KOPT-K1 (cell line): ENCODE measurements around the gene GGT7.
"Not testable (repeated sequence)": the region's sequence is repeated elsewhere in the genome, so short reads cannot be mapped to it uniquely, and the experiment has no call there.

Experiments
- H3K27ac ChIP-seq: fragments of 200-600 bp; sonication (generic); 2 replicates; pipeline ENCODE4 v1.5.1; 2016; ENCODE audit warnings: antibody characterized with exemption, mild to moderate bottlenecking, low read depth, low read length; ENCODE audit not compliant: poor library complexity, severe bottlenecking
- H3K36me3 ChIP-seq: fragments of 200-600 bp; sonication (generic); 2 replicates; pipeline ENCODE4 v1.5.1; 2017; ENCODE audit warnings: antibody characterized with exemption, mild to moderate bottlenecking, low read length, moderate library complexity; ENCODE audit not compliant: insufficient read depth
- H3K9me3 ChIP-seq: fragments of 200-600 bp; sonication (generic); 2 replicates; pipeline ENCODE4 v1.5.1; 2017; ENCODE audit warnings: antibody characterized with exemption, low read length, mild to moderate bottlenecking; ENCODE audit not compliant: insufficient read depth, poor library complexity, severe bottlenecking

Gene GGT7, protein sequence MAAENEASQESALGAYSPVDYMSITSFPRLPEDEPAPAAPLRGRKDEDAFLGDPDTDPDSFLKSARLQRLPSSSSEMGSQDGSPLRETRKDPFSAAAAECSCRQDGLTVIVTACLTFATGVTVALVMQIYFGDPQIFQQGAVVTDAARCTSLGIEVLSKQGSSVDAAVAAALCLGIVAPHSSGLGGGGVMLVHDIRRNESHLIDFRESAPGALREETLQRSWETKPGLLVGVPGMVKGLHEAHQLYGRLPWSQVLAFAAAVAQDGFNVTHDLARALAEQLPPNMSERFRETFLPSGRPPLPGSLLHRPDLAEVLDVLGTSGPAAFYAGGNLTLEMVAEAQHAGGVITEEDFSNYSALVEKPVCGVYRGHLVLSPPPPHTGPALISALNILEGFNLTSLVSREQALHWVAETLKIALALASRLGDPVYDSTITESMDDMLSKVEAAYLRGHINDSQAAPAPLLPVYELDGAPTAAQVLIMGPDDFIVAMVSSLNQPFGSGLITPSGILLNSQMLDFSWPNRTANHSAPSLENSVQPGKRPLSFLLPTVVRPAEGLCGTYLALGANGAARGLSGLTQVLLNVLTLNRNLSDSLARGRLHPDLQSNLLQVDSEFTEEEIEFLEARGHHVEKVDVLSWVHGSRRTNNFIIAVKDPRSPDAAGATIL

DNA sequence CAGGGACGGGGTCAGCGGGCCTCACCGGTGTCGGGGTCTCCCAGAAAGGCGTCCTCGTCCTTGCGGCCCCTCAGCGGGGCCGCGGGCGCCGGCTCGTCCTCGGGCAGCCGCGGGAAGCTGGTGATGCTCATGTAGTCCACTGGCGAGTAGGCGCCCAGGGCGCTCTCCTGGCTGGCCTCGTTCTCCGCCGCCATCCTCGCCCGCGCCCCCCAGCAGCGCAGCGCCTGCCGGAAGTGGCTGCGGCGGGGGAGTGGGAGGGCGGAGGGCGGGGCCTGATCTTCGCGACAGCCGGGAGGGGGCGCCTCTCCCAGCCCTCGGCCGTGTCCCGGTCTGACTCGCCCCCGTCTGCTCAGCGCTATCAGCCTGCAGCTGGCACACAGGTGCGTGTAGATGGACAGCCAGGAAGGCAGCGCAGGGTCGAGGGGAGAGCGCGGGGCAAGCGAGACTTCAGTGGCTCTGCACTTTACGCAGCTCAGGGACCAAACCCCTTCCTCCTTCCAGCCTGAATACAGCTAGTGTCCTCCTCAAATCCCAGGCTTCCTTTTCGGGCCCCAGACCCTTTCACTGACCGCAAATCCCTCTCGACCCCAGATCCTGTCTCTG is at the start of gene GGT7:
TSS of gene GGT7 (minus strand) at position 235 of the 603 bp plus-strand sequence. CDS start at position 194, 41 bp downstream.
- peak within 1 kb of the TSS; percentile 43 for H3K27ac ChIP-seq
- H3K9me3 ChIP-seq: no peaks in the 10 kb centered on the region
- H3K36me3 ChIP-seq: no peaks in the 10 kb centered on the region

DNA sequence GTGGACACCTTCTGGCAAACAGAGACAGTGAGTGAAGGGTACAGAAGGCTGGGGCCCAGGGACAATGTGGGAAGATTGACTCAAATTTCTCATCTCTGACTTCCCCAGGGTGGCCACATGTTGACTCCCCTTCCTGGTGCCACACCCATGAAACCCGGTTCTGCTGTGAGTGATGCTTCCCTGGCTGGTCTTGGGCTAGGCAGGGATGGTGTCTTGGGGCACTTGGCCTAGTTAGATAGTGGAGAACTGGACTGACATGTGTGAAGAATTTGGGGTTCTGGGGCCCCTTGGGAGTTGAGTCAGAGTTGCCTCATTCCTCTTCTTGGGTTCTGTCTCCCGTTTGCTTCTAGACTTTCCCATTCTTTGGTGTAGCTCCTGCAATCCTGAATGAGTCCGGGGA is 48.8 kb upstream of the GGT7 start:
- H3K36me3 ChIP-seq: no peaks in the 10 kb centered on the region

DNA sequence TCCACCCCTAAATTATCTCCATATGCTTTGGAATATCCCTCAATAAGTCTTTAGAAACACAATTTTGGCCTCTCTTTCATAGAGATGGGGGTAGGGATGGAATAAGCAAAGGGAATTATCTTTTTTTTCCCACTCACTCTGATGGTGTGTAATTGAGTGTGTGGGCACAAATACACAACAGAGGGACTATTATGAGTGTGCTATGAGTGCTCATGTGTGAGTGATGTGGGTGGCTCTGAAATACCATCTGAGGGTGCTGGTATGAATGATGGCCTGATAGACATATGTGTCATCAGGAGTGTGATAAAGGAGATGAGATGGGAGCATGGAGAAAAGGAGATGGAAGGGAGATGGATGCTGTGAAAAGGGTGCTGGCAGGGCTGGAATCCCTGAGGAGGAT is 47.4 kb upstream of the GGT7 start:
- H3K9me3 ChIP-seq: no peaks in the 10 kb centered on the region
- no peaks in the 10 kb centered on the region for H3K36me3 ChIP-seq

More for the DNA sequence above, 48.8 kb upstream of the GGT7 start:
- Histone ChIP-seq H3K27ac (no peak overlapping the region), H3K9me3 (no peaks in the 10 kb centered on the region)

DNA sequence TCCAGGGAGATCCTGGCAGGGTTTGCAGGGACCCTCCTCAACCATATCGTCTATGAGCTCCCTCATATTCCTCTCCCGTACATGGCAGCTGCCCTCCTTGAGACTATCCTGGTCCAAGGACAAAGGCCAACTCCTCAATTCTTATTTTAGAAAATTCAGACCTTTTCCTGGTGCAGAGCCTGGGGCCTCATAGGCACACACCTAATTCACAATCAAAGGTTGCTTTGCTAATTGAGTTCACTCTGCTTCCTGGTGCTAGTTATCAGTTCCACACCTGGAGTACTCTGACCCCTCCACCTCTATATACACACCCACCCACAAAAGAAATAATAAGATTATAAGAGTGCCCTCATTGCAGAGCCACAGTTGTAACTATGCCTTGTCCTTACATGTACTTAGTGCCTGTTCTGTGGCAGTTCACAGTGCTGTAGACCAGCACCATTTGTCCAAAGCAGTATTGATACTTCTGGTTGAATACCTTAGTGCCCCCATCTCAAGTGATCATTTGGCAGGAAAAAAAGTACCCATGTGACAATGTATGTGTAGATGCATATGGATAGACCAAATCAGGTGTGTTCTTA is 44.2 kb upstream of the GGT7 start:
- Histone ChIP-seq H3K27ac (no peak overlapping the region), H3K36me3 (no peaks in the 10 kb centered on the region), H3K9me3 (no peaks in the 10 kb centered on the region)

More for the DNA sequence above, 47.4 kb upstream of the GGT7 start:
- no peak overlapping the region for H3K27ac ChIP-seq

DNA sequence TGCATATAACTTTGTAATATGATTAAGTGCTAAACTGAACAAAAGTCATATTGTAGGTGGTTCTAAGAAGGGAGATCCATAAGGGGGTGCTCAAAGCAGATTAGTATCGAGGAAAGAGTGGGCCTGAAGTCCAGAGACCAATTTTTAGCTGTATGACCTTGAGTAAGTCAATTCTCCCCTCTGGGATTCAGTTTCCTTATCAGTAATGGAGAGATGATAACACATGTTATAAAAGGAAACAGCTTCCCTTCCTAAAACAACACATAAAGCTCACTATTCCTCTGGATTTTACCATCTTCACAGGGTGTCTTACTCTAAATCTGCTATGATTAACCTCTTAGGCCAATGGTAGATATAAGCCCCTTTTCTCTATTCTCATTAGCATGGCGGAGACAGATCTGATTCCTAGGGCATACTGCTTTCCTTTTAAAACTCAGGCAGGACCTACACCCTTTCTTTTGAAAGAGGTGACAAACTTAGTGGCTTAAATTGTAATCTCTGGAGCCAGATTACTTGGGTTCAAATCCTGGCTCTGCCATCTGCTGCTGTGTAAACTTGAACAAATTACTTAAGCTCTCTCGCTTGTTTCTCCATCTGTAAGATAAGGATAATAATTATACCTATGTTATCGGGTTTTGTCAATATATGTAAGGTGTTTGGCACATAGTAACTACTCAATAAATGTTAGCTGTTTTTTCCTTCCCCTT is 43.2 kb upstream of the GGT7 start:
- no peaks in the 10 kb centered on the region for H3K36me3 ChIP-seq
- no peak overlapping the region for H3K27ac ChIP-seq
- H3K9me3 ChIP-seq: no peaks in the 10 kb centered on the region

DNA sequence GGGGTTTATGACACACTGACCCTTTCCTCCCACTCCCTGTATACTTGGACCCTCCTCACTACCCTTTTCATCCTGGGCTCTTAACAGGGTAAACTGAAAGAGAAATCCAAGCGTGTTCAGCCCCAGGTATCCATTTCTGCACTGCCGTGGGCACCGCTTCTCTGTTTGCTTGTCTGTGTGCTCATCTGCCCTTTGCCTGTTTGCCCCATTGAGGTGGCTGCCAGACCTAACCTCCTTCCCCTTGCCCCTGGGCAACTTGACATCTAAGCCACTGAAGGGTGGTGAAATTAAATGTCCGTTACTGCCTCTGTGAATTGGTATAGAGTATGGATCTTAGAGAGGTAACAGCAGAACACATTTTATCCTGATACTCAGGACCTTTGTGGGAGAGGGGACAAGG is 42.5 kb upstream of the GGT7 start:
- H3K36me3 ChIP-seq: no peaks in the 10 kb centered on the region
- no peak overlapping the region for H3K27ac ChIP-seq
- H3K9me3 ChIP-seq: no peaks in the 10 kb centered on the region

DNA sequence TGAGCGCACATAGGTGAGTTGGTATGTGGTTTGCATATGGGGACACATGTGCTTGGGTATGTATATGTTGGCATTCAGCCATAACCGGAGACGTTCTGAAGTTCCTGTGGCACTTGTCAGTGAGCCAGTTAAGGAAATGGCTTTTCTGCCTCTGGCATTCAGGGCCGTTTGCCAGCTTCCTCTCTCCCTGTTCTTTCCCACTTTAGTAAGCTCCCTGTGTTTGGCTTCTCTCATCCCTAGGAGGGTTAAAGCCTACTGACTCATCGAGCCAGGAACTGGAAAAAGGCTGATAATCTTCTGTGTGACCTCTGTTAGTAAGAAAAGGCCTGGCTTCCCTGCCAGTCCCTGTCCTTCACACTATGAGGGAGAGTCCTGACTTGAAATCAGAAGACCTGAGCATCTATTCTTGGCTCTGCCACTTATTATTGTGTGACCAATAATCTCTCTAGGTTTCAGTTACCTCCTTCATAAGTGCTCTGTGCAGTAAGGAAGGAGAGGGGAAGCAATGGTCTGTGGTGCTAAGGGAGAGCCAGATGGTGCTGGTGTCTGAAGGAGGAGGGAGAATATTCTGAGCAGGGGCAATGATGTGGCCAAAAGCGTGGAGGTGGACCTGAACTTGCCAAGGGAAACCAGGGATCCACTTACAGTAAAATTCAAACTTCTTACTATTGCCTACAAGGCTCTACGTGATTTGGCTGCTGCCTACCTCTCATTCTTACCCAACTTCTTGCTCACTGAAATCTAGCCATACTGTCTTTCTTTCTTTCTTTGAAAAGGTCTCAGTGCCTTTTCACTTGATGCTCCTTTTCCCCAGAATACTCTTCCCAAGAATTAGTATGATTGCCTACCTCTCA is 35.2 kb upstream of the GGT7 start:
- no peaks in the 10 kb centered on the region for H3K9me3 ChIP-seq
- no peak overlapping the region for H3K27ac ChIP-seq
- no peaks in the 10 kb centered on the region for H3K36me3 ChIP-seq

DNA sequence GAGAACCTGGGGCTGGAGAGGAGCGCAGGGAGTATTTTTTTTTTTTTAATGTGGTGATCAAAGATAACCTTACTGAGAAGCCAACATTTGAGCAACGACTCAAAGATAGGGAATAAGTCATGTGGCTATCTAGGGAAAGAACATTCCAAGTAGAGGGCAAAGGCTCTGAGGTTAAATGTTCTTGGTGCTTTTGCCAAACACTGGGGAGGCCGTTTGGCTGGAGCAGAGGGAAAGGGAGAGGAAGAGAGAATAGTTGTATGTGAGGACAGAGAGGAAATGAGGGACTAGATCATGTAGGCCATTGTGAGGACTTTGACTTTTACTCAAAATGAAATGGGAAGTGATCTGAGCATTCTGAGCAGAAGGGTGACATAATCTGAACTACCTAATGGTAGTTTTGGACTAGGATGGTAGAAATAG is 31.6 kb upstream of the GGT7 start:
- no peaks in the 10 kb centered on the region for H3K36me3 ChIP-seq
- no peak overlapping the region for H3K27ac ChIP-seq
- H3K9me3 ChIP-seq: no peaks in the 10 kb centered on the region

DNA sequence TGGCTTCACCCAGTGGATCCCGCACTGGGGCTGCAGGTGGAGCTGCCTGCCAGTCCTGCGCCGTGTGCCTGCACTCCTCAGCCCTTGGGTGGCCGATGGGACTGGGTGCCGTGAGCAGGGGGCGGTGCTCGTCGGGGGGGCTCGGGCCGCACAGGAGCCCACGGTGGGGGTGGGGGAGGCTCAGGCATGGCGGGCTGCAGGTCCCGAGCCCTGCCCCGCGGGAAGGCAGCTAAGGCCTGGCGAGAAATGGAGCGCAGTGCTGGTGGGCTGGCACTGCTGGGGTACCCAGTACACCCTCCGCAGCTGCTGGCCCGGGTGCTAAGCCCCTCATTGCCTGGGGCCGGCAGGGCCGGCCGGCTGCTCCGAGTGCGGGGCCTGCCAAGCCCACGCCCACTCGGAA is 26.1 kb upstream of the GGT7 start:
- not testable (repeated sequence) for H3K36me3 ChIP-seq, H3K9me3 ChIP-seq, H3K27ac ChIP-seq

DNA sequence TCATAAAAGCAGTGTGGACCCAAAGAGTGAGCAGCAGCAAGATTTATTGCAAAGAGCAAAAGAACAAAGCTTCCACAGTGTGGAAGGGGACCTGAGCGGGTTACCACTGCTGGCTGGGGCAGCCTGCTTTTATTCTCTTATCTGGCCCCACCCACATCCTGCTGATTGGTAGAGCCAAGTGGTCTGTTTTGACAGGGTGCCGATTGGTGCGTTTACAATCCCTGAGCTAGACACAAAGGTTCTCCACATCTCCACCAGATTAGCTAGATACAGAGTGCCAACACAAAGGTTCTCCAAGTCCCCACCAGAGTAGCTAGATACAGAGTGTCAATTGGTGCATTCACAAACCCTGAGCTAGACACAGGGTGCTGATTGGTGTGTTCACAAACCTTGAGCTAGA is 25.5 kb upstream of the GGT7 start:
- not testable (repeated sequence) for H3K9me3 ChIP-seq, H3K36me3 ChIP-seq

DNA sequence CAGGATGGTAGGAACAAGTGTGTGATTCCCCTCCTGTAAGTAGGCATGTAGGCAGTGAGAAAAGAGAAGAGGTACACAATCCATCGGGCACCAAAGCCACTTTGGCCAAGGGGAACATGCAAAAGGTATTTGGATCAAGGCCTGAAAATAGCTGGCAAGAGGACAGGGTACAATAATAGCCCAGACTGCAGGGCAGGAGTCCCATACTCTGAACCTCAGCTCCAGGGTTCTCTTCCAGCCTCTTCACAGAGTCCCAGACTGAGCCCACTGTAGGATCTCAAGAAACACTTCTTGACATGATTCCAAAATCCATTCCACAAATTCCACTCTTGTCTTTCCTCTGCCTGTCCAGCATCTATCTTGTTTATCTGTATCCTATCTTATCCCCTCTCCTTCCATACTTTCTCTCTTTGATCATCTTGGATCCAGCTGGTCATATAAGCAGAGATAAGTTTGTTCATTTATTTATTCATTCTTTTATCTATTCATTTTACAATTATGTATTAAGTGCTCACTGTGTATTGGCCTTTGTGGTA is 23.5 kb upstream of the GGT7 start:
- Histone ChIP-seq H3K27ac (no peak overlapping the region), H3K9me3 (no peaks in the 10 kb centered on the region), H3K36me3 (no peaks in the 10 kb centered on the region)

More for the DNA sequence above, 25.5 kb upstream of the GGT7 start:
- H3K27ac ChIP-seq: not testable (repeated sequence)

DNA sequence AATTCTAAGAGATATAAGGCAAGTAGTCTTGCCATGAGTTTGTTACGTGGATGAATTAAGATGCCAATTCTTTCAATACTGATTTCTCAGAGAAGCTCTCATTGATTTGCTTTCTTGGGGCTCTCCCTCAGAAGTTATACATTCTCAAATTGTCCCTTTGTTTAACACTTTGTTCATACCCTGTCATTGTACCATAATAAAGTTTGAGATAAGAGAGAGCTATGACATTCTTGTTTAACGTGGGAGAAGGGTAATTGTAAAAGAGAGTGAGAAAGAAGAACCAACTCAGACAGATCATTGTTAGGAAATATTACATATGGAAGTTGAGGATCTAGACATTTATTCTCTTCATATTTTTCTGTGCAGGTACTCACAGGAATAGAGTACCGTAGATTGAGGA is 22.8 kb upstream of the GGT7 start:
- H3K27ac ChIP-seq: no peak overlapping the region
- no peaks in the 10 kb centered on the region for H3K9me3 ChIP-seq
- H3K36me3 ChIP-seq: no peaks in the 10 kb centered on the region

DNA sequence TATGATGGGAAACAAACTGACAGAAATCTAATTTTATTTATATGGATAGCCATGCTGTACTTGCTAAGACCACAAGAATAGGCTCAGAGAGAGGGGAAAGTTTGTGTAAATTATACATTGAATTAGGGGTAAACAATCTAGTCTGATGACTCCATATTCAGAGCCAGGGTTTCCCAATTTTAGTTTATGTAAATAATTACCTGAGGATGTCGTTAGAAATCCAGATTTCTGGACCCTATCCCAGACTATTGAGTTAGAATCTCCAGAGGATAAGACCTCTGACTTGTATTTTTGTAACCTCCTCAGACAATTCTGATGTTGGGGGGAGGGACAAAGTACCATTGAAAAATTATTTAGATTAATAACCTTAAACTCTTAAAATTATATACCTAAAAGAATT is 22.1 kb upstream of the GGT7 start:
- H3K27ac ChIP-seq: no peak overlapping the region
- H3K36me3 ChIP-seq: no peaks in the 10 kb centered on the region
- H3K9me3 ChIP-seq: no peaks in the 10 kb centered on the region

DNA sequence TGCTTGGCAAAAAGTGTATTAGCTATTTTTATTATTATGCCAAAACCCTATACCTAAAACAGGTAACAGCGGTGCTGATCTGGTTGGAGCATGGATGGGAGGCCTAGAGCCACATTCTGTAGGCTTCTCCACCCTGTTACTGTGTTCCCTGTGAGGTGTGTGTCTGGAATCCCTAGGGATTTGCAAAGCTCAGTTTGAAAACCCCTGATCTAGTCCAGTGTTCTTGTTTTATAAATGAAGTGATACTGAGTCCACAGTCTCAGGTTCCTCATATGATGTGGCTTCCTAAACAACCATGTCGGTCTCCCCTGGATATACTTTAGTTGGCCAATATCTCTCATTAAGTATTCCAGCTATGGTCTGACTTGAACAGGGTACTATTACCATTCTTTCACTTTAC is 20.0 kb upstream of the GGT7 start:
- no peaks in the 10 kb centered on the region for H3K36me3 ChIP-seq

More for the DNA sequence above, 20.0 kb upstream of the GGT7 start:
- Histone ChIP-seq H3K27ac (no peak overlapping the region), H3K9me3 (no peaks in the 10 kb centered on the region)
